Cardiac fibroblast (primary cell): ENCODE measurements around the gene LMCD1.
A peak's percentile ranks its signal among the peaks of the same experiment; 100 is the strongest.

ENCODE experiments used
- DNase-seq, 2 donors: peaks; one replicate each; pipeline versions ENCODE4 v3.0.0 to v3.0.0-alpha.2; 2010; ENCODE audit warnings: low read depth in 2 of 2
- H3K4me3 ChIP-seq, 2 donors: replicated peaks in 1 of 2; 1 replicate in 1 of 2; 2 replicates in 1 of 2; pipeline ENCODE4 v1.5.1; 2011; ENCODE audit warnings: low read depth in 2 of 2, low read length in 2 of 2, mild to moderate bottlenecking in 2 of 2, moderate library complexity in 1 of 2
- TF ChIP-seq, protein P1 (sequence below): IDR thresholded peaks from one replicate; pipeline ENCODE4 v1.5.1; 2011; ENCODE audit warnings: low read depth, mild to moderate bottlenecking, low read length, inconsistent platforms

Gene LMCD1

DNA sequence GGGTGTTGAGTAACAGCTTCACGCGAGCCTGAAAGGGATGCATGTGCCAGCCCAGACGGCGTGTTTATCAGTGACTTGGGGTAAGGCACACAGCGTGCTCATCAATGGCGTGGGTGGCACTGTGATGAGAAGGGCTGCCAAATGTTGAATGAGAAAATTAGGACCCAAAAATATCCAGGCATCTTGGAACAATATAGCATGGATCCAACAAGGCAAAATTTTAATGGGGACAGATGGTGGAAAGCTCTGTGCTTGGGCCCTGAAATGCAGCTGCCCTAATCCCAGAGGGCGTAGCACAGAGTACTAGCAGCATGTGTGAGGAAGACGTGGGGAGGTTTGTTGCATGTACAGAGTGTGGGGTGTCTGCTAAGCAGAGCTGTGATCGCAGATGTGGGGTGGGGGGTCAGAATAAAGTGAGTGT, 94.1 kb downstream of the LMCD1 start:
- TF ChIP-seq, protein P1, sequence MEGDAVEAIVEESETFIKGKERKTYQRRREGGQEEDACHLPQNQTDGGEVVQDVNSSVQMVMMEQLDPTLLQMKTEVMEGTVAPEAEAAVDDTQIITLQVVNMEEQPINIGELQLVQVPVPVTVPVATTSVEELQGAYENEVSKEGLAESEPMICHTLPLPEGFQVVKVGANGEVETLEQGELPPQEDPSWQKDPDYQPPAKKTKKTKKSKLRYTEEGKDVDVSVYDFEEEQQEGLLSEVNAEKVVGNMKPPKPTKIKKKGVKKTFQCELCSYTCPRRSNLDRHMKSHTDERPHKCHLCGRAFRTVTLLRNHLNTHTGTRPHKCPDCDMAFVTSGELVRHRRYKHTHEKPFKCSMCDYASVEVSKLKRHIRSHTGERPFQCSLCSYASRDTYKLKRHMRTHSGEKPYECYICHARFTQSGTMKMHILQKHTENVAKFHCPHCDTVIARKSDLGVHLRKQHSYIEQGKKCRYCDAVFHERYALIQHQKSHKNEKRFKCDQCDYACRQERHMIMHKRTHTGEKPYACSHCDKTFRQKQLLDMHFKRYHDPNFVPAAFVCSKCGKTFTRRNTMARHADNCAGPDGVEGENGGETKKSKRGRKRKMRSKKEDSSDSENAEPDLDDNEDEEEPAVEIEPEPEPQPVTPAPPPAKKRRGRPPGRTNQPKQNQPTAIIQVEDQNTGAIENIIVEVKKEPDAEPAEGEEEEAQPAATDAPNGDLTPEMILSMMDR, result no peak
- H3K4me3 ChIP-seq, result no peak overlapping the region

DNA sequence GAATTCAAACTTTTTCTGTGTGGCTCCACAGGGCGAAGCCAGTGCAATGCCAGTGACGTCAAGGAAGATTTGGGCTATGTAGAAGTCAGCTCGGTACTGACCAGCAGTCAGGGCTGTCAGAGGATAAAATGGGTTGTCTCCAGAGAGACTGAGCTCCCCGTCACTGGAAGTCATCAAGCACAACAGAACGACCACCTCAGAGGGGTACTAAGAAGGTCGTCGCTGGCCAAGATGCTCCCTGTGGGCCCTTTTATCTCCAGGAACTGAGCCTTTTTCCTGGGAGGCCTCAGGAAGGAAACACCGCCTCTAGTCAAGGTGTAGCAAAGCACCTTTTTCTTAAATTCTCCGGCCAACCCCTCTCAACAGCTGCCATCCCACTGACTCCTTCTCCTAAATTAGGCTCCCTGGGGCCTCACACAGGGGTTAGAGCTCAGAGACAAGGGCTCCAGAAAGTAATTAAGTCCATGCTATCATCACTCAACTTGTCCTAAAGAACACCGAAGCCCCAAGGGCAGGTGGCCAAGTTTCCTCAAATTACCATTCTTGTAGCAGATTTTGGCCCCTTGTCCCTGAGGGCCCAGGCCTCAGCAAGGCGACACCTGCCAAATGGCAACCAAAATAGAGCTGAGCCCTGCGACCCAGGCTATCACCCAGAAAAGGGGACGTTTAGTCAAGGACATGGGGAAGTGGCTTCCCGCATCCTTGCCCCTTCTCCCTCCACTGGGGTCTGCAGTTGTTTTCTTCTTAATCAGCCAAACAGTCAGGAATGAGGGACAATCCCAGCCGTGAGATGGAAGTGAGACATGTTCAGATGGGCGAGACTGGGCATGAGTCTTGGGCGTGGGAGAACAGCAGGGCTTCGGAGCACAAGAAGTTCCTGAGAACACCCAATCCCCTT, 94.9 kb downstream of the LMCD1 start:
- DNase-seq, result no peak
- H3K4me3 ChIP-seq, result no peak overlapping the region
- TF ChIP-seq, protein P1, result no peak

More for the DNA sequence above, 94.1 kb downstream of the LMCD1 start:
- DNase-seq, result no peak

DNA sequence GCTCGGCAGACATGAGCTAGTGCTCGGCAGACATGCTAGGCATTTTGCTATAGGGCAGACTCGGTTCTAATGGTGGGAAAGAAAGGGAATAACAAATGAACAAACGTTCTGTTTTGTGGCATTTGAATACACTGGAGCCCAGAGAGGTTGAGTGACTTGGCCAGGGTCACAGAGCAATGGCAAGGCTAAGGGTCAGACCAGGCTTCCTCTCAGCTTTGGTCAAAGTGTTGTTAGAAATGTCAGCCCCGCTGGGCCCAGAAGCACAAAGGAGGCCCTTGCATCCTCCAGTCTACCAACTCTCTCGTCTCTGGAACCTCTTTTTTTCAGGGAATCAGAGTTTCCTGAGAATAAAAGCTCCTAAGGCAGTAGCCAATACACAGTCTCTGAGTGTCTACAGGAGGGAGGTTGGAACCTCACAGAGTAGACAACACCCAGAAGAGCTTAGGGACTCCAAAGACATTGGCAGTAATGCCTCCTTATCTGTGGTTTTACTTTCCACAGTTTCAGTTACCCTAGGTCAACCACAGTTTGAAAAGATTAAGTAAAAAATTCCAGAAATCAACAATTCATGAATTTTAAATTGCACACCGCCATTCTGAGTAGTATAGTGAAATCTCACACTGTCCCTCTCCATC, 95.7 kb downstream of the LMCD1 start:
- TF ChIP-seq, protein P1, result no peak
- H3K4me3 ChIP-seq, result no peak overlapping the region
- peak in 1 of 2 donors; percentile 53 for DNase-seq

DNA sequence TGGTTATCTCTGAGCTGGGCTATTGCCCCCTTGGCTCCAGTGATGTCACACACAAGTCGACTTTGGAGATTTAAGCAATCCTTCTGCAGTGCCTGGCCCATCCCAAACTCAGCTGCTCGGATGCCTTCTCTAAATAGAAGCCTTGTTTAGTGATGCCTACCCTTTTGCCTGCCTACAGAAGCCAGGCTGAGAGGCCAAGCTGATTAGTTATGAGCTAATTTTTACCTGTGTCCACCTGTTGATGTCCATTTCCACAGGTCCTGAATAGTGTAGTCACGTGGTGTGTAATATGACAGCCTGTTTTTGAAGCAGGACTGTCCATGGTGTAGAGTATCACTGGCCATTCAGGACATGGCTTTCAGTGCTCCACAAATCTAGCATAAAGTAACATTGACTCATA, 97.5 kb downstream of the LMCD1 start:
- TF ChIP-seq, protein P1, result no peak
- H3K4me3 ChIP-seq, result no peak overlapping the region
- DNase-seq, result no peak

DNA sequence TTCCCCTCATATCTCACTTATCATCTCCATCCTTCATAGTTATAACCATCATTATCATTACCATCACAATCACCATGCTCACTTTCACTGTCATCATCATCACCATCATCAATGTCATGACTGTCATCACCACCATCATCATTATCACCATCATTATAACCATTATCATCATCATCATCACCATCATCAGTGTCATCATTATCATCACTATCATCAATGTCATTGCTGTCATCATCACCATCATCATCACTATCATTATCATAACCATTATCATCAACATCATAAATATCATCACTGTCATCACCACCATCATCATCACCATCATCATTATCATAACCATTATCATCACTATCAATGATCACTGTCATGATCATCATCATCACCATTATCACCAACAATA, 98.8 kb downstream of the LMCD1 start:
- H3K4me3 ChIP-seq, result no peak overlapping the region
- TF ChIP-seq, protein P1, result no peak
- no peak for DNase-seq

DNA sequence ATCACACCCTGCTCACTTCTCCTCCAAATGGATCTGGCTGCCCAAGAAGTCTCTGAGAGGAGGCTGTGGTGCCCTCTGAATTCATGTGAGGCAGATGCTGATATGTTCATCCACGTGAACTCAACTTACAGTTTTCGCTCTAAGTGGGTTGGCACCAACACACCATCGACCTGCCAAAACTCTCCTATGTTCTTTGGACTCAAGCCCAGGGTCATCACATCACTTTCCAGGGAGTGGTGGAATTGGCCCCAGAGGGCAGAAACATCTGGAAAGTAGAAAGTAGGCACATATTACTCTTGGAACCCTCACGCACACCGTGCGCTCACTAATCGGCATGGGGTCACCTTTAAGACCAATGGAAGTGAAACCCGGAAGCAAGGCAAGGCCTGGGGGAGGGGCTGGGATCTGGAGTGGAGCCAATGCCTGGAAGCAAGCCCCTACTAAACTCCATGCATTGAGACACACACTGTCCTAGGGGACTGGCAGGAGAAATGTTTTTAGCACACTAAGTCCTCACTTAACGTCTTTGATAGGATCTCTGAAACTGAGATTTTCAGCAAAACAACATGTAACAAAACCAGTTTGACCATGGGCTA, 101.6 kb downstream of the LMCD1 start:
- peak in 1 of 2 donors; percentile 60 for DNase-seq
- no peak overlapping the region for H3K4me3 ChIP-seq

More for the DNA sequence above, 101.6 kb downstream of the LMCD1 start:
- TF ChIP-seq, protein P1, result no peak
